ENCODE data around the gene PTN. TPM values are rescaled to one million over a fixed set of nuclear protein-coding genes. Genes with fewer than 3 reads are reported as not detected.

PTN gene
- polyA plus RNA-seq, 3 donors: not detected

DNA sequence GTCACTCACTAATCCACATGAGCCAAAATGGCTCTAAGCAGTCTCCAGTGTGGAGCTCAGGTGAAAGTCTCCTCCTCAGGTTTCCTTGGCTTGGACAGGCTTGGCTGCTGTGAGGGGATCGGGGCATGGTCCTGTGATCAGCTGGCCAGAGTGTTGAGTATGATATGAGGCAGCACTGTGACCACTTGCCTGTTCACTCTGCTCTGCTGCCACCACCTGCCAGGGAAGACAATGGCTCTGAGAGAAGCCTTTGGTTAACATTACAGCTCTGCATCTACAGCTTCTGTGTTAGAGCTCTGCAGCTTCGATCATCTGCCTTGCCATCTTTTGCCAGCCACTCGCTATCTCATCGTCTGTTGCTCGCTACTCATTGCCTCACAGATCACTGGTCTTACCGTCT lies 20.1 kb upstream of the PTN start:
- 93% methylated on average over 6 of the region's 6 CpGs for WGBS (ENCODE audit: insufficient coverage)
- H3K4me1 Mint-ChIP-seq: no peaks in the 10 kb centered on the region
- H2AFZ ChIP-seq (ENCODE audit: insufficient read depth, low read depth, low read length, poor library complexity, severe bottlenecking): no peak overlapping the region
- TF ChIP-seq, protein P1, sequence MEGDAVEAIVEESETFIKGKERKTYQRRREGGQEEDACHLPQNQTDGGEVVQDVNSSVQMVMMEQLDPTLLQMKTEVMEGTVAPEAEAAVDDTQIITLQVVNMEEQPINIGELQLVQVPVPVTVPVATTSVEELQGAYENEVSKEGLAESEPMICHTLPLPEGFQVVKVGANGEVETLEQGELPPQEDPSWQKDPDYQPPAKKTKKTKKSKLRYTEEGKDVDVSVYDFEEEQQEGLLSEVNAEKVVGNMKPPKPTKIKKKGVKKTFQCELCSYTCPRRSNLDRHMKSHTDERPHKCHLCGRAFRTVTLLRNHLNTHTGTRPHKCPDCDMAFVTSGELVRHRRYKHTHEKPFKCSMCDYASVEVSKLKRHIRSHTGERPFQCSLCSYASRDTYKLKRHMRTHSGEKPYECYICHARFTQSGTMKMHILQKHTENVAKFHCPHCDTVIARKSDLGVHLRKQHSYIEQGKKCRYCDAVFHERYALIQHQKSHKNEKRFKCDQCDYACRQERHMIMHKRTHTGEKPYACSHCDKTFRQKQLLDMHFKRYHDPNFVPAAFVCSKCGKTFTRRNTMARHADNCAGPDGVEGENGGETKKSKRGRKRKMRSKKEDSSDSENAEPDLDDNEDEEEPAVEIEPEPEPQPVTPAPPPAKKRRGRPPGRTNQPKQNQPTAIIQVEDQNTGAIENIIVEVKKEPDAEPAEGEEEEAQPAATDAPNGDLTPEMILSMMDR (IDR thresholded peaks at IDR 0.05): no peak
- no peak overlapping the region for H3K27ac ChIP-seq (ENCODE audit: low read depth in 1 of 2, low read length in 2 of 2)
- no peaks in the 10 kb centered on the region for H3K27me3 Mint-ChIP-seq (ENCODE audit: low read depth in 3 of 3)
- H4K20me1 ChIP-seq (ENCODE audit: insufficient read depth, low read length): no peaks in the 10 kb centered on the region
- no peak overlapping the region for H3K27ac Mint-ChIP-seq
- no peak overlapping the region for H3K9ac ChIP-seq (ENCODE audit: insufficient read depth, low read length, poor library complexity, severe bottlenecking)
- no peak overlapping the region for H3K4me3 ChIP-seq (replicated peaks in 1 of 3; ENCODE audit: low read depth in 2 of 3, low read length in 3 of 3)
- intact Hi-C loops (cut with micrococcal nuclease): no loop called here
- peaks cover 10 to 23% (median 15%) of the 10 kb centered on the region in 7 donors for H3K9me3 Mint-ChIP-seq
- H3K27me3 ChIP-seq (ENCODE audit: control insufficient read depth in 2 of 2, insufficient read depth in 2 of 2, low read length in 2 of 2): no peaks in the 10 kb centered on the region
- peaks cover 29 to 37% of the 10 kb centered on the region in 2 donors for H3K9me3 ChIP-seq (replicated peaks in 1 of 2; ENCODE audit: control insufficient read depth in 1 of 2, insufficient read depth in 1 of 2, low read length in 2 of 2)
- no peak overlapping the region for H3K4me2 ChIP-seq (replicated peaks; ENCODE audit: extremely low read depth, low read length, poor library complexity, severe bottlenecking)
- no peaks in the 10 kb centered on the region for H3K4me1 ChIP-seq (ENCODE audit: control insufficient read depth in 1 of 2, insufficient read depth in 2 of 2, low read length in 2 of 2)
- H3K36me3 Mint-ChIP-seq: no peaks in the 10 kb centered on the region
- no peak for DNase-seq
- no peak overlapping the region for H3K4me3 Mint-ChIP-seq
- no peaks in the 10 kb centered on the region for H3K36me3 ChIP-seq (replicated peaks in 1 of 2; ENCODE audit: control insufficient read depth in 1 of 2, insufficient read depth in 2 of 2, low read length in 2 of 2)
- H3K79me2 ChIP-seq (ENCODE audit: insufficient read depth, low read length): no peaks in the 10 kb centered on the region

DNA sequence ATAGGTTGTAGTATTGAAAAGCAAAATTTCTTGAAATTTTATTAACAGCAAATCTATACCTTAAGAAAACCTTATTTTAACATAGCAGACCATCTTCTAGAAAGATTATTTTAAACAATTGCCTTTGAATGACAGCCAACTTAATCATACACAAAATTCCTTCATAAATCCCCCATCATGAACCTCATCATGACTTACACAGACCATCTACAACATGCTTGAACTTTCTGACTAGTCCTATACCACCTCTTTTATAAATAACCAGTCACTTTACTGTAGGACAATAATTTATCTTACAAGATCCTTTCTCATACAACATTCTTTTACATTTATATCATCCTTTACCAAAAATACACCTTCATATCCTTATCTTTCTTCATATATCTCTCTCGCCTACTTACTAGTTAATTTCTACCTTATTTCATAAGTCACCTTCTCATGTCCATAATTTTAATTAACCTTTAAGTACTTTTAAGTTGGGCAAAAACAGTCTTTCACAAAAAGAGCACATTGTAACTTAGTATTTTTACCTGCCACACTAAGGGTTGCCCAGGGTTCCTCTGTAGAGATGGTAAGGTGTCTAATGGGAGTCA lies 16.6 kb upstream of the PTN start:
- no peak for DNase-seq
- TF ChIP-seq, protein P1 (IDR thresholded peaks at IDR 0.05): no peak
- Histone ChIP-seq H4K20me1 (ENCODE audit: insufficient read depth, low read length) (no peaks in the 10 kb centered on the region), H3K4me2 (replicated peaks; ENCODE audit: extremely low read depth, low read length, poor library complexity, severe bottlenecking) (no peak overlapping the region), H3K4me1 (ENCODE audit: control insufficient read depth in 1 of 2, insufficient read depth in 2 of 2, low read length in 2 of 2) (no peaks in the 10 kb centered on the region), H3K27ac (ENCODE audit: low read depth in 1 of 2, low read length in 2 of 2) (no peak overlapping the region), H3K9ac (ENCODE audit: insufficient read depth, low read length, poor library complexity, severe bottlenecking) (no peak overlapping the region), H3K4me3 (replicated peaks in 1 of 3; ENCODE audit: low read depth in 2 of 3, low read length in 3 of 3) (no peak overlapping the region), H3K27me3 (ENCODE audit: control insufficient read depth in 2 of 2, insufficient read depth in 2 of 2, low read length in 2 of 2) (no peaks in the 10 kb centered on the region), H2AFZ (ENCODE audit: insufficient read depth, low read depth, low read length, poor library complexity, severe bottlenecking) (no peak overlapping the region), H3K9me3 (replicated peaks in 1 of 2; ENCODE audit: control insufficient read depth in 1 of 2, insufficient read depth in 1 of 2, low read length in 2 of 2) (peaks cover 27 to 43% of the 10 kb centered on the region in 2 donors), H3K79me2 (ENCODE audit: insufficient read depth, low read length) (no peaks in the 10 kb centered on the region), H3K36me3 (replicated peaks in 1 of 2; ENCODE audit: control insufficient read depth in 1 of 2, insufficient read depth in 2 of 2, low read length in 2 of 2) (no peaks in the 10 kb centered on the region)
- intact Hi-C loops (cut with micrococcal nuclease): no loop called here
- WGBS (ENCODE audit: insufficient coverage): no CpG with 5 or more reads among the region's 1 CpG
- H3K36me3 Mint-ChIP-seq: no peaks in the 10 kb centered on the region
- no peaks in the 10 kb centered on the region for H3K4me1 Mint-ChIP-seq
- H3K27ac Mint-ChIP-seq: no peak overlapping the region
- H3K27me3 Mint-ChIP-seq (ENCODE audit: low read depth in 3 of 3): no peaks in the 10 kb centered on the region
- no peak overlapping the region for H3K4me3 Mint-ChIP-seq
- peaks cover 11 to 22% (median 15%) of the 10 kb centered on the region in 7 donors for H3K9me3 Mint-ChIP-seq

All from CD14-positive monocyte (primary cell).